OCI-LY7 (cell line): Measurements from ENCODE around the gene CTSA. TPM values are rescaled to one million over a fixed set of nuclear protein-coding genes. Genes with fewer than 3 reads are reported as not detected.

Experiments used
- BruUV-seq: library from RNA; stranded (reverse); fragments of 400-500 nt; replicated peaks from 2 replicates; lab custom pipeline; 2021; lab: Mats Ljungman, UMichigan
- CTCF ChIA-PET: fragments of 300-600 bp; sonication (Branson Sonifier 250); formaldehyde crosslinking; loops from one replicate; lab custom pipeline; 2022; ENCODE audit warnings: antibody characterized with exemption; ENCODE audit not compliant: unreplicated experiment; lab: Charles Lee
- POLR2A ChIA-PET: fragments of 300-600 bp; sonication (Branson Sonifier 250); formaldehyde crosslinking; loops from one replicate; lab custom pipeline; 2022; ENCODE audit warnings: antibody characterized with exemption; lab: Charles Lee
- DNase-seq: peaks from one replicate; pipeline ENCODE4 v3.0.0-alpha.2; 2015; ENCODE audit warnings: low spot score
- H2AFZ ChIP-seq: fragments of 200-600 bp; sonication (generic), shearing (Covaris generic); 2 replicates; pipeline ENCODE4 v1.6.1; 2014; ENCODE audit warnings: mild to moderate bottlenecking, antibody characterized with exemption, low read length, moderate library complexity
- H3K27ac ChIP-seq: fragments of 200-600 bp; sonication (generic); 2 replicates; pipeline ENCODE4 v1.5.1; 2014; ENCODE audit warnings: mixed run types, low read depth, mild to moderate bottlenecking, moderate library complexity, low read length, inconsistent platforms; ENCODE audit not compliant: poor library complexity, severe bottlenecking
- H3K36me3 ChIP-seq: fragments of 200-600 bp; sonication (generic); 2 replicates; pipeline ENCODE4 v1.6.1; 2014; ENCODE audit warnings: mild to moderate bottlenecking, antibody characterized with exemption, low read length, moderate library complexity, mixed read lengths; ENCODE audit not compliant: insufficient read depth
- H3K4me1 ChIP-seq: fragments of 200-600 bp; sonication (generic); 2 replicates; pipeline ENCODE4 v1.5.1; 2014; ENCODE audit warnings: mild to moderate bottlenecking, low read length; ENCODE audit not compliant: insufficient read depth, poor library complexity, severe bottlenecking
- H3K4me2 ChIP-seq: fragments of 200-600 bp; sonication (generic); 2 replicates; pipeline ENCODE4 v1.6.1; 2014; ENCODE audit warnings: mild to moderate bottlenecking, low read length
- H3K4me3 ChIP-seq: fragments of 200-600 bp; sonication (generic); 2 replicates; pipeline ENCODE4 v1.5.1; 2014; ENCODE audit warnings: mild to moderate bottlenecking, low read depth, low read length; ENCODE audit not compliant: poor library complexity, severe bottlenecking
- H3K79me2 ChIP-seq: fragments of 200-600 bp; sonication (generic); 2 replicates; pipeline ENCODE4 v1.6.1; 2016; ENCODE audit warnings: low read depth, mild to moderate bottlenecking, low read length, moderate library complexity, mixed read lengths; ENCODE audit not compliant: insufficient read depth
- H3K9me2 ChIP-seq: fragments of 200-600 bp; sonication (generic); 2 replicates; pipeline ENCODE4 v1.6.1; 2016; ENCODE audit warnings: mild to moderate bottlenecking, low read length, mixed read lengths; ENCODE audit not compliant: insufficient read depth
- H3K9me3 ChIP-seq: fragments of 200-600 bp; sonication (generic); 2 replicates; pipeline ENCODE4 v1.6.1; 2014; ENCODE audit warnings: mild to moderate bottlenecking, mixed run types, low read length, mixed read lengths
- H4K20me1 ChIP-seq: fragments of 200-600 bp; sonication (generic); 2 replicates; pipeline ENCODE4 v1.6.1; 2014; ENCODE audit warnings: mild to moderate bottlenecking, antibody characterized with exemption, low read length, moderate library complexity, mixed read lengths; ENCODE audit not compliant: insufficient read depth
- EZH2phosphoT487 ChIP-seq: fragments of 200-600 bp; sonication (generic); IDR thresholded peaks from 2 replicates; pipeline ENCODE4 v1.6.1; 2018; ENCODE audit warnings: low read depth, borderline replicate concordance, mild to moderate bottlenecking, mixed run types, antibody characterized with exemption, low read length, moderate library complexity, mixed read lengths
- intact Hi-C: fragments of 100-400 bp; cut with micrococcal nuclease; formaldehyde crosslinking; loops from one replicate; pipeline ENCODE4 v1.10.0; 2022; ENCODE audit not compliant: unreplicated experiment
- total RNA-seq, 2 experiments: library from RNA; depleted of rRNA in 1 of 2; stranded (reverse); fragments of >200 nt in 1 of 2; shearing (Covaris generic) in 1 of 2; gene quantifications; 2 replicates each; pipeline ENCODE4 v1.2.3, GENCODE V29; 2014 to 2022
- TF ChIP-seq, protein P1 (sequence below): fragments of 200-600 bp; sonication (generic); conservative IDR thresholded peaks from 2 replicates; pipeline ENCODE4 v1.5.1; 2014; ENCODE audit warnings: mild to moderate bottlenecking, antibody characterized with exemption, low read length, moderate library complexity, mixed read lengths

The CTSA gene
- total RNA-seq, 2 experiments from 2014 or later = 27.1 to 36.4 TPM

DNA sequence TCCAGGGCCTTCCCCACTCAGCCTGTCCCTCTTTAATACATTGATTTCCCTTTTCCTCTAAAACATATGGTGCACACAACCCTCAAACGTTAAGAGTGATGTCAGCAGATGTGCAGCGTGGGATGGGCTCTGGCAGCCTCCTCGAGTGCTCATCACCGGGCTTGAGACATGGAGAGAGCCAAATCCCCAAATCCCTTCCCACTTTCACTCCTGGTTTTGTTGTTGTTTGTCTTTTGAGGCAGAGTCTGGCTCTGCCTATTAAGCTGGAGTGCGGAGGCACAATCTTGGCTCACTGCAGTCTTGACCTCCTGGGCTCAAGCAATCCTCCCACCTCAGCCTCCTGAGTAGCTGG lies 26.6 kb downstream of the CTSA start:
- Histone ChIP-seq H3K4me3 (no peak overlapping the region), H3K36me3 (no peaks in the 10 kb centered on the region), H3K4me1 (no peaks in the 10 kb centered on the region), H2AFZ (no peak overlapping the region), H4K20me1 (no peaks in the 10 kb centered on the region), H3K9me3 (no peaks in the 10 kb centered on the region), H3K9me2 (no peaks in the 10 kb centered on the region), H3K4me2 (no peak overlapping the region), H3K79me2 (no peaks in the 10 kb centered on the region), H3K27ac (no peak overlapping the region)
- DNase-seq = no peak
- intact Hi-C loops = no loop called here
- POLR2A ChIA-PET = interaction anchor here (1.0 to 1.4 kb wide), 2 partner anchors 10 to 53 kb away, joined by 3 to 5 read pairs; no protein-coding TSS in a partner anchor
- TF ChIP-seq, protein P1, sequence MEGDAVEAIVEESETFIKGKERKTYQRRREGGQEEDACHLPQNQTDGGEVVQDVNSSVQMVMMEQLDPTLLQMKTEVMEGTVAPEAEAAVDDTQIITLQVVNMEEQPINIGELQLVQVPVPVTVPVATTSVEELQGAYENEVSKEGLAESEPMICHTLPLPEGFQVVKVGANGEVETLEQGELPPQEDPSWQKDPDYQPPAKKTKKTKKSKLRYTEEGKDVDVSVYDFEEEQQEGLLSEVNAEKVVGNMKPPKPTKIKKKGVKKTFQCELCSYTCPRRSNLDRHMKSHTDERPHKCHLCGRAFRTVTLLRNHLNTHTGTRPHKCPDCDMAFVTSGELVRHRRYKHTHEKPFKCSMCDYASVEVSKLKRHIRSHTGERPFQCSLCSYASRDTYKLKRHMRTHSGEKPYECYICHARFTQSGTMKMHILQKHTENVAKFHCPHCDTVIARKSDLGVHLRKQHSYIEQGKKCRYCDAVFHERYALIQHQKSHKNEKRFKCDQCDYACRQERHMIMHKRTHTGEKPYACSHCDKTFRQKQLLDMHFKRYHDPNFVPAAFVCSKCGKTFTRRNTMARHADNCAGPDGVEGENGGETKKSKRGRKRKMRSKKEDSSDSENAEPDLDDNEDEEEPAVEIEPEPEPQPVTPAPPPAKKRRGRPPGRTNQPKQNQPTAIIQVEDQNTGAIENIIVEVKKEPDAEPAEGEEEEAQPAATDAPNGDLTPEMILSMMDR = no peak
- TF ChIP-seq EZH2phosphoT487 = no peak
- CTCF ChIA-PET = no interaction called here
- no TSS peak for BruUV-seq

DNA sequence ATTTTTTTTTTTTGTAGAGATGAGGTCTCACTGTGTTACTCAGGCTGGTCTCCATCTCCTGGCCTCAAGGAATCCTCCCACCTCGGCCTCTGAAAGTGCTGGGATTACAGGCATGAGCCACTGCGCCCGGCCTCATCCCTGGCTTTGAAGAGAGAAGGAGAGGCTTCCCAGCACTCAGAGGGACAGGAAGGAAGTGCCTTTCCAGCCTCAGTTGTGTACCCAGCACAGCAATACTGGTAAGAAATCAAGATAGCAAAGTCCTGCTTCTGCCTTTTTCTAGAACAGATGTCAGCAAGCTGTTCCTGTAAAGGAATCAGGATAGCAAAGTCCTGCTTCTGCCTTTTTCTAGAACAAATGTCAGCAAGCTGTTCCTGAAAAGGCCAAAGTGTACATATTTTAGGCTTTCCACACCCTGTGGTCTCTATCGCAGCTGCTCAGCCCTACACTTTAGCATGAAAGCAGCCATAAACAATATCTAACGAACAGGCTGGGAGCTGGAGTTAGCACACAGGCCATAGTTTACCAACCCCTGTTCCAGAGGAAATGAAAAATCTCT lies 27.1 kb downstream of the CTSA start:
- Histone ChIP-seq H3K4me2 (no peak overlapping the region), H3K4me3 (no peak overlapping the region), H3K36me3 (no peaks in the 10 kb centered on the region), H3K9me3 (no peaks in the 10 kb centered on the region), H3K9me2 (no peaks in the 10 kb centered on the region), H3K27ac (no peak overlapping the region), H3K79me2 (no peaks in the 10 kb centered on the region), H3K4me1 (no peaks in the 10 kb centered on the region), H4K20me1 (no peaks in the 10 kb centered on the region), H2AFZ (no peak overlapping the region)
- BruUV-seq = no TSS peak
- CTCF ChIA-PET = no interaction called here
- POLR2A ChIA-PET = interaction anchor here (1.0 to 1.4 kb wide), 2 partner anchors 10 to 52 kb away, joined by 3 to 5 read pairs; no protein-coding TSS in a partner anchor
- intact Hi-C loops = no loop called here
- no peak for DNase-seq
- TF ChIP-seq EZH2phosphoT487 = no peak
- TF ChIP-seq, protein P1 = no peak

- CTCF ChIA-PET = no interaction called here
- Histone ChIP-seq H3K4me1 (no peaks in the 10 kb centered on the region), H3K27ac (no peak overlapping the region), H4K20me1 (no peaks in the 10 kb centered on the region), H3K4me2 (no peak overlapping the region), H3K36me3 (no peaks in the 10 kb centered on the region), H3K4me3 (no peak overlapping the region), H2AFZ (no peak overlapping the region), H3K9me3 (no peaks in the 10 kb centered on the region), H3K79me2 (no peaks in the 10 kb centered on the region), H3K9me2 (no peaks in the 10 kb centered on the region)
- DNase-seq = no peak
- intact Hi-C loops = no loop called here
- no peak for TF ChIP-seq EZH2phosphoT487
- TF ChIP-seq, protein P1 = no peak
- no TSS peak for BruUV-seq
- POLR2A ChIA-PET = interaction anchor here (0.6 to 1.4 kb wide), 5 partner anchors 8 to 52 kb away, joined by 3 to 6 read pairs (median 4); partner anchors contain the start of genes PCIF1 and ZSWIM1
These were observed 27.8 kb downstream of the CTSA start for GRCh38 chr20:45918779-45919537.
